Mucosa of descending colon (tissue), 3 donors: Measurements from ENCODE around the gene IKZF3. TPM values are rescaled to one million over a fixed set of nuclear protein-coding genes. Genes with fewer than 3 reads are reported as not detected.
"Not testable (repeated sequence)": the region's sequence is repeated elsewhere in the genome, so short reads cannot be mapped to it uniquely, and the experiment has no call there.

Experiments
- ATAC-seq: fragments of 200-7000 bp; cut with Tn5 transposase; one replicate; pipeline ENCODE4 v1.9.1; 2020; ENCODE audit warnings: mild to moderate bottlenecking, moderate library complexity
- DNase-seq, 3 donors: peaks; one replicate each; pipeline ENCODE4 v3.0.0-alpha.2; 2020
- H3K36me3 ChIP-seq: fragments of 200-600 bp; one replicate; pipeline ENCODE4 v1.8.0; 2021; ENCODE audit warnings: low read depth, mild to moderate bottlenecking
- H3K4me1 ChIP-seq: fragments of 200-600 bp; one replicate; pipeline ENCODE4 v1.8.0; 2021; ENCODE audit warnings: low read depth, mild to moderate bottlenecking
- H3K4me3 ChIP-seq: fragments of 200-600 bp; one replicate; pipeline ENCODE4 v1.8.0; 2021; ENCODE audit warnings: mild to moderate bottlenecking
- H3K9me3 ChIP-seq: fragments of 200-600 bp; one replicate; pipeline ENCODE4 v1.8.0; 2021; ENCODE audit warnings: mild to moderate bottlenecking
- CTCF ChIP-seq: fragments of 200-600 bp; IDR thresholded peaks from one replicate; pipeline ENCODE4 v1.8.0; 2022; ENCODE audit warnings: antibody characterized with exemption, mild to moderate bottlenecking
- intact Hi-C, 2 donors: fragments of 100-400 bp; cut with DNase I in 1 of 2; cut with micrococcal nuclease in 1 of 2; formaldehyde crosslinking; loops; one replicate each; pipeline versions ENCODE4 v1.11.0 to v1.11.1; 2022; cut with DNase I, micrococcal nuclease
- long read RNA-seq, 2 donors: library from polyadenylated mRNA; unstranded; transcript quantifications; one replicate each; pipeline ENCODE4 v2.0.0, GENCODE V29; 2019 to 2021
- total RNA-seq, 3 donors: library from RNA; stranded (reverse); fragmentation: NEBNext Ultra II Directional in 2 of 3; extraction: Animal tissue kit (Norgen Biotek cat#: 25700) in 2 of 3; gene quantifications; one replicate each; pipeline versions ENCODE4 v1.2.1 to v1.2.4, GENCODE V29; 2021 to 2023
- donor health status: DM: no; HTN: no; CAD: no; lungs with moderate emphysema.
- donor health status: DM: no; HTN: no; CAD: no.
- donor health status: DM: no; HTN: yes; CAD: no.

IKZF3 gene
- total RNA-seq = 1 to 10 TPM; 3.5 to 5.3 (median 4.6) TPM
- long read RNA-seq, donor 1 = 0 reads
- long read RNA-seq, donor 2, partial matches to known transcripts = 0 of 2 reads
- long read RNA-seq, donor 2, other reads (novel, unspliced or antisense) = 1 of 2 reads

GRCh38 chr17:39863918-39864746 is at the start of gene IKZF3:
Gene IKZF3, minus strand, starts transcription at chr17:39864312. Its CDS starts 186 bp downstream, at chr17:39864126.
- peak; percentile 68 to 87 (median 85) for DNase-seq
- intact Hi-C loops = loop anchor here in 1 of 2 donors (10.0 kb wide), 1 partner anchor 89 kb away; no protein-coding TSS in a partner anchor
- Histone ChIP-seq H3K4me3 (no peak within 1 kb of the TSS), H3K9me3 (no peaks in the 10 kb centered on the region), H3K4me1 (no peaks in the 10 kb centered on the region), H3K36me3 (no peaks in the 10 kb centered on the region)
- no peak for TF ChIP-seq CTCF
- peak; percentile 91 for ATAC-seq

DNA sequence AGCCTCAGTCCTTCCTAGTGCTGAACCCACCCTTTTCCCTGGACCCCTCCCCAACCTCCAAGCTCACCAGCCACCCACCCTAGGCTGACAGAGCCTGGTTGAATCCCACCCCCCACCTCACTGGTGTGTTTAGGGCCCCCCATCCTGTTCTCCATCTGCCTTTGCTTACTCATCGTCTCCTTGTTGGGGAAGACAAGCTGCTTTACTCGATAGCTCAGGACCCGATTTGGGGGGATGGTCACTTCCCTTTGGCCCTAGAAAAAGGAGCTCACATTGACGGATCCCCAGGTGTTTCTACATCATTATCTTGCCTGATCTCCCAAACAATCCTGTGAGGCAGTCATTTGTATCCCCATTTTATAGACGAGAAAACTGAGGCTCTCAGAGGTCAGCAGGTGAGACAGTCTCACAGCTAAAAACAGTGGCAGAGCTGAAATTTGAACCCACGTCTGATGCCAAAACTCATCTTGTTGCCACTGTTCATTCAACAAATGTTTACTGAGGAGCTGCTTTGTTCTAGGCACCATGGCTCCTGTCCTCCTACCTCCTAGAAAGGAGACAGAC is 44.8 kb upstream of the IKZF3 start:
- intact Hi-C loops = no loop called here
- no peaks in the 10 kb centered on the region for H3K9me3 ChIP-seq
- DNase-seq (no peak), ATAC-seq (no peak)
- no peaks in the 10 kb centered on the region for H3K4me1 ChIP-seq
- no peak for TF ChIP-seq CTCF
- no peak overlapping the region for H3K4me3 ChIP-seq
- peaks cover 4% of the 10 kb centered on the region for H3K36me3 ChIP-seq

GRCh38 chr17:39904990-39905288 is 40.8 kb upstream of the IKZF3 start:
- DNase-seq (no peak), ATAC-seq (no peak)
- Histone ChIP-seq H3K4me3 (no peak overlapping the region), H3K9me3 (no peaks in the 10 kb centered on the region), H3K36me3 (no peaks in the 10 kb centered on the region), H3K4me1 (no peaks in the 10 kb centered on the region)
- TF ChIP-seq CTCF = no peak
- intact Hi-C loops = no loop called here

DNA sequence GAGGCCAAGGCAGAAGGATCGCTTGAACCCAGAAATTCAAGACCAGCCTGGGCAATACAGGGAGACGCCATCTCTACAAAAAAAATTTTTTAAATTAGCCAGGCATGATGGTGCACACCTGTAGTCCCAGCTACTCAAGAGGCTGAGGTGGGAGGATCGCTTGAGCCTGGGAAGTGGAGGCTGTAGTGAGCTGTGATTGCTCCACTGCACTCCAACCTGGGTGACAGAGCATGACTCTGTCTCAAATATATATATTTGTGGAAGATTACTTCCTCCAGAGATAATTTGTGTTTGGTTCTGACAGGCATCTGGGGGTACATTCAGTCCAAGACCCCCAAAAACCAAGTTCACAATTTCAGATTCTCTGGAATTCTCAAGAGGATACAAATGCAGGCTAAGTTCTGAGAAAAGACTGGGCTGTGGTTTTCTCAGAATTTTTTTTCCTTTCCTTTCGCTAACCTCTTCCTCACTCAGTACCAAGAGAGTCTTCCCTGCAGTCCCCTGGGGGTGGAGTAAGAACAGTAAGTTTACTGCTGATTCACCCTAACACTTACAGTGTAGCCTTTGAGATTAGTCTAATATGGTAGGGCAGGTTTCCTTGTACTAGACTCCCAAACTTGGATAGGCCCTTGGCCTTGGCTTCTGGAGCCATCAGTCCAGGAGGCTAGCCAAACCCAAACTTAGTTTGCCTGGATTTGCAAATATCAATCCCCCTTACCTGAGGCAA is 39.2 kb upstream of the IKZF3 start:
- Histone ChIP-seq H3K9me3 (no peaks in the 10 kb centered on the region), H3K36me3 (no peaks in the 10 kb centered on the region), H3K4me1 (no peaks in the 10 kb centered on the region), H3K4me3 (no peak overlapping the region)
- intact Hi-C loops = no loop called here
- DNase-seq (no peak), ATAC-seq (no peak)
- TF ChIP-seq CTCF = no peak

DNA sequence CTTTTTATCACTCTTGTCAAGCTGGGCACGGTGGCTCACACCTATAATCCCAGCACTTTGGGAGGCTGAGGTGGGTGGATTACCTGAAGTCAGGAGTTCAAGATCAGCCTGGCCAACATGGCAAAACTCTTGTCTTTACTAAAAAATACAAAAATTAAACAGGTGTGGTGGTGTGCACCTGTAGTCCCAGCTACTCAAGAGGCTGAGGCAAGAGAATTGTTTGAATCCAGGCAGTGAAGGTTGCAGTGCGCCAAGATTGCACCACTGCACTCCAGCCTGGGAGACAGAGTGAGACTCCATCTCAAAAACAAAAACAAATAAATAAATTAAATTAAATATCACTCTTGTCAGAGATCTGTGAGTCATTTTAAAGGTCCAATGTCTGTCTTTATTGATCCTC is 37.9 kb upstream of the IKZF3 start:
- H3K4me1 ChIP-seq, DNase-seq, H3K4me3 ChIP-seq, ATAC-seq, intact Hi-C loops, H3K36me3 ChIP-seq, H3K9me3 ChIP-seq: not testable (repeated sequence)

DNA sequence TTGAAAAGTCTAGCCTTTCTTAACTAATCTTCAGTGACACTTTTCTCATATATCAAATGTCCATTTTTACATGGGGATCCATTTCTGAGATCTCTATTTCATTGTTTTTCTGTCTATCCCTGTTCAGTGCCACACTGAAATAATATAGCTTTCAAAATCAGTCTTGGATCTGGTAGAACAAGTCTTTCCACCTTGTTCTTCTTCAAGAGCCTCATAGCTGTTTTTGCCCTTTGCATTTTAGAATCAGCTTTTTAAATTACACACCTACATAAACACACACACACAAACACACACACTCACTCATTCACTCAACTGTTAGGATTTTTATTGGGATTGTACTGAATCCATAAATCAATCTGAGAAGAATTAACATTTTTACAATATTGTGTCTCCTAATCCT is 35.1 kb upstream of the IKZF3 start:
- no peak for TF ChIP-seq CTCF
- Histone ChIP-seq H3K4me3 (no peak overlapping the region), H3K4me1 (no peaks in the 10 kb centered on the region), H3K9me3 (no peaks in the 10 kb centered on the region), H3K36me3 (no peaks in the 10 kb centered on the region)
- ATAC-seq = no peak
- DNase-seq = no peak
- intact Hi-C loops = no loop called here
